Uterus (tissue), 4 donors: ENCODE results near the gene ACAD10. TPM values are rescaled to one million over a fixed set of nuclear protein-coding genes. Genes with fewer than 3 reads are reported as not detected.

Source experiments
- DNase-seq, 2 donors: peaks; one replicate each; pipeline ENCODE4 v3.0.0-alpha.2; 2019 to 2020
- H3K27ac ChIP-seq, 2 donors: fragments of 200-600 bp; sonication (generic); 1 replicate in 1 of 2; 2 replicates in 1 of 2; pipeline ENCODE4 v1.5.1; 2016 to 2018
- H3K27me3 ChIP-seq, 2 donors: fragments of 200-600 bp; sonication (generic); one replicate each; pipeline ENCODE4 v1.5.1; 2018 to 2019; ENCODE audit warnings: control low read depth in 1 of 2
- H3K36me3 ChIP-seq, 2 donors: fragments of 200-600 bp; sonication (generic); one replicate each; pipeline ENCODE4 v1.5.1; 2019; ENCODE audit warnings: control low read depth in 1 of 2
- H3K4me1 ChIP-seq, 2 donors: fragments of 200-600 bp; sonication (generic); one replicate each; pipeline ENCODE4 v1.5.1; 2018 to 2019; ENCODE audit warnings: control low read depth in 1 of 2
- H3K4me3 ChIP-seq, 2 donors: fragments of 200-600 bp; sonication (generic); 1 replicate in 1 of 2; 2 replicates in 1 of 2; pipeline ENCODE4 v1.5.1; 2018 to 2019; ENCODE audit warnings: mild to moderate bottlenecking in 1 of 2
- H3K9me3 ChIP-seq, 2 donors: fragments of 200-600 bp; sonication (generic); one replicate each; pipeline ENCODE4 v1.5.1; 2019; ENCODE audit warnings: control low read depth in 1 of 2
- CTCF ChIP-seq, 4 experiments: fragments of 200-600 bp in 2 of 4; fragments of 450-650 bp in 2 of 4; sonication (generic) in 2 of 4; IDR thresholded peaks; one replicate each; pipeline ENCODE4 v1.5.1; 2016 to 2019; ENCODE audit warnings: antibody characterized with exemption in 4 of 4, mild to moderate bottlenecking in 2 of 4, moderate library complexity in 1 of 4
- POLR2A ChIP-seq, 2 donors: fragments of 450-650 bp; IDR thresholded peaks; one replicate each; pipeline ENCODE4 v1.6.1; 2016; ENCODE audit warnings: antibody characterized with exemption in 2 of 2, mild to moderate bottlenecking in 1 of 2, moderate library complexity in 1 of 2
- intact Hi-C: fragments of 100-400 bp; cut with DNase I; formaldehyde crosslinking; loops from one replicate; pipeline ENCODE4 v1.15.1; 2023; ENCODE audit warnings: low total_unique reads
- total RNA-seq, 4 donors: library from RNA; depleted of rRNA in 3 of 4; stranded (reverse); fragments of >200 nt in 3 of 4; gene quantifications; one replicate each; pipeline versions ENCODE4 v1.1.0 to v1.2.4, GENCODE V29; 2014 to 2023
- donor health status: DM: yes; HTN: yes; CAD: no.

The ACAD10 gene
- total RNA-seq, 4 donors from 2014 or later = 19.4 to 46.4 (median 26.7) TPM

GRCh38 chr12:111653596-111653995 is 32.3 kb upstream of the ACAD10 start:
- H3K27me3 ChIP-seq = no peaks in the 10 kb centered on the region

GRCh38 chr12:111655356-111655755 is 30.5 kb upstream of the ACAD10 start:
- no peak for TF ChIP-seq POLR2A (IDR thresholded peaks at IDR 0.05)
- TF ChIP-seq CTCF (IDR thresholded peaks at IDR 0.05) = no peak
- H3K4me1 ChIP-seq = no peaks in the 10 kb centered on the region
- no peak for DNase-seq
- H3K36me3 ChIP-seq = no peaks in the 10 kb centered on the region
- H3K27ac ChIP-seq = no peak overlapping the region
- intact Hi-C loops = no loop called here
- no peaks in the 10 kb centered on the region for H3K27me3 ChIP-seq
- no peaks in the 10 kb centered on the region for H3K9me3 ChIP-seq
- H3K4me3 ChIP-seq = no peak overlapping the region

More at GRCh38 chr12:111653596-111653995, 32.3 kb upstream of the ACAD10 start:
- TF ChIP-seq POLR2A (IDR thresholded peaks at IDR 0.05) (no peak), CTCF (IDR thresholded peaks at IDR 0.05) (no peak)
- H3K4me1 ChIP-seq = no peaks in the 10 kb centered on the region
- intact Hi-C loops = no loop called here
- H3K4me3 ChIP-seq = no peak overlapping the region
- DNase-seq = no peak
- H3K9me3 ChIP-seq = no peaks in the 10 kb centered on the region
- H3K36me3 ChIP-seq = no peaks in the 10 kb centered on the region
- no peak overlapping the region for H3K27ac ChIP-seq

GRCh38 chr12:111656016-111656415 is 29.8 kb upstream of the ACAD10 start:
- H3K4me3 ChIP-seq = no peak overlapping the region
- DNase-seq = no peak
- no peaks in the 10 kb centered on the region for H3K9me3 ChIP-seq
- no peak for TF ChIP-seq CTCF (IDR thresholded peaks at IDR 0.05)
- TF ChIP-seq POLR2A (IDR thresholded peaks at IDR 0.05) = no peak
- H3K36me3 ChIP-seq = no peaks in the 10 kb centered on the region
- intact Hi-C loops = no loop called here
- H3K27me3 ChIP-seq = no peaks in the 10 kb centered on the region
- no peaks in the 10 kb centered on the region for H3K4me1 ChIP-seq
- H3K27ac ChIP-seq = no peak overlapping the region

GRCh38 chr12:111664499-111664898 is 21.4 kb upstream of the ACAD10 start:
- no peak for TF ChIP-seq POLR2A (IDR thresholded peaks at IDR 0.05)
- TF ChIP-seq CTCF (IDR thresholded peaks at IDR 0.05) = no peak
- Histone ChIP-seq H3K27ac (no peak overlapping the region), H3K27me3 (no peaks in the 10 kb centered on the region), H3K4me3 (no peak overlapping the region), H3K4me1 (no peaks in the 10 kb centered on the region), H3K36me3 (no peaks in the 10 kb centered on the region), H3K9me3 (no peaks in the 10 kb centered on the region)
- intact Hi-C loops = no loop called here
- DNase-seq = no peak

- Histone ChIP-seq H3K4me1 (no peaks in the 10 kb centered on the region), H3K27ac (no peak overlapping the region), H3K27me3 (no peaks in the 10 kb centered on the region), H3K9me3 (no peaks in the 10 kb centered on the region), H3K36me3 (no peaks in the 10 kb centered on the region), H3K4me3 (no peak overlapping the region)
- no peak for DNase-seq
- TF ChIP-seq POLR2A (IDR thresholded peaks at IDR 0.05) (no peak), CTCF (IDR thresholded peaks at IDR 0.05) (no peak)
- intact Hi-C loops = no loop called here
Measured at GRCh38 chr12:111664961-111665865, 20.6 kb upstream of the ACAD10 start.
